ENCODE data around the gene CAPZB.
"Not testable (repeated sequence)": the region's sequence is repeated elsewhere in the genome, so short reads cannot be mapped to it uniquely, and the experiment has no call there.

The CAPZB gene

DNA sequence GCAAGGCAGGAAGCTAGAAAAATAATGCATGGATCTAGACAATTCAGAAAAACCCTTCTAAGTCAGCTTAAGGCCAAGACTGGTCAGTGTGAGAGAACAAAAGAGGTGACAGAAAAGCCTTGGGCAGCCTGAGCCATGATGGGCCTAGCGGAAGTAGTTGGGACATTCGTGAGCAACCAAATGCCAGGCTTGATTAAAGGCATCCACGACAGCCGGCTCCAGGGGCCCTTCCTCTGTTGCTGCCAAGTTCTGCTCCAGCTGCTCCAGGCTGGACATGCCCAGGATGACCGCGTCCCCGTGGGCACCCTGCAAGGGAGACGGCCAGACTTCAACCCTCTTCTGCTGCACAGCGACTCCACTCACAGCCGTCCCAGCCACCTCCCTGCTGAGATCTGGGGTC lies 181.3 kb downstream of the CAPZB start:
- DNase-seq = not testable (repeated sequence)

DNA sequence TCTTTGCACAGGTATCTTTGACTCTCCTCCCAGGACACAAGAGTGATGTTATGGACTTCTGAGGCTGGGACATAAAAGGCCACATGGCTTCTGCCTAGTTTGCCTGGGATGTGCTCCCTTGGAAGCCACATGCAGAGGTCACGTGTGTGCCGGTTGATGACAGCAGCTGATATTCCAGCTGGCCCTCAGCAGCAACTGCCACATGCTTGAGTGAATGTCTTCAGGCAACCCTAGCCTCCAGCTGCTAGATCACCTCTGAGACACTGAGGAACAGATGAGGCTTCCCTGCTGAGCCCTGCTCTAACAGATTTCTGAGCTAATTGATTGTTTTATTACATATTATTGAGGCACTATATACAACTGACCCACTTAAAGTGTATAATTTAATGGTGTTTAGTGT lies 185.1 kb downstream of the CAPZB start:
- no peak for DNase-seq

DNA sequence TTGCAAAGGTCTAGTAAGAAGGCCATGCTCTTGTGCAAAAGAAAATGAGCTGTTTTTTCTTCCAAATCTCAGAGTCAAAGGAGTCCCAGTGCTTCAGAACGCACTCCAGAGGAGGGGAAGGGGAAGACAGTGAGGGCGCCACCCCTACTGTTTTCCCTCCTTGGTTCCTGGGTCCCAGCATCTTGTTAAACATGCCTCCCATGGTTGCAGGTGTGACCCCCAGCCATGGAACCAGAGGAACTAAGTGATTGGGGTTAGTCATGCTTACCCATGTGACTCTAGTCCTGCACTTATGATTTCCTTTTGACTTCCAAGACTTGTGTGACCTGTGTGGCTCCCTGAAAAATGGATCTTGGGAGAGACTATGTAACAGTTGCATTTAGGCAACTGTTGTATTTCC lies 190.7 kb downstream of the CAPZB start:
- no peak for DNase-seq

GRCh38 chr1:19289244-19289643 lies 196.1 kb downstream of the CAPZB start:
- DNase-seq = no peak
